DND-41 (cell line): ENCODE measurements around the gene DACH1.

Experiments used
- ATAC-seq: fragments of 200-7000 bp; cut with Tn5 transposase; 3 replicates; pipeline ENCODE4 v1.9.1; 2021; ENCODE audit warnings: low read depth; ENCODE audit not compliant: insufficient read depth
- DNase-seq: peaks from one replicate; pipeline ENCODE4 v3.0.0-alpha.2; 2020
- H2AFZ ChIP-seq: 2 replicates; pipeline ENCODE4 v1.6.0; 2012; ENCODE audit warnings: low read depth, low read length
- H3K27ac ChIP-seq: 2 replicates; pipeline ENCODE4 v1.5.1; 2012; ENCODE audit warnings: low read length, inconsistent platforms
- H3K27me3 ChIP-seq: fragments of 200-600 bp; sonication (generic); 2 replicates; pipeline ENCODE4 v1.6.0; 2012; ENCODE audit warnings: low read length, mild to moderate bottlenecking, inconsistent platforms; ENCODE audit not compliant: insufficient read depth, poor library complexity
- H3K36me3 ChIP-seq: 2 replicates; pipeline ENCODE4 v1.5.1; 2012; ENCODE audit warnings: low read length, inconsistent platforms; ENCODE audit not compliant: insufficient read depth
- H3K4me1 ChIP-seq: 2 replicates; pipeline ENCODE4 v1.5.1; 2012; ENCODE audit warnings: mild to moderate bottlenecking, low read length; ENCODE audit not compliant: insufficient read depth
- H3K4me2 ChIP-seq: 2 replicates; pipeline ENCODE4 v1.6.0; 2012; ENCODE audit warnings: mild to moderate bottlenecking, moderate library complexity, low read length, inconsistent platforms; ENCODE audit not compliant: insufficient read depth
- H3K4me3 ChIP-seq, 2 experiments: fragments of 200-600 bp in 1 of 2; shearing (Covaris generic) in 1 of 2; 2 replicates each; pipeline ENCODE4 v1.5.1; 2012 to 2016; ENCODE audit warnings: inconsistent platforms in 2 of 2, low read length in 2 of 2, mild to moderate bottlenecking in 2 of 2, low read depth in 1 of 2, moderate library complexity in 1 of 2
- H3K79me2 ChIP-seq: 2 replicates; pipeline ENCODE4 v1.6.0; 2012; ENCODE audit warnings: low read length, inconsistent platforms; ENCODE audit not compliant: insufficient read depth
- H3K9ac ChIP-seq: 2 replicates; pipeline ENCODE4 v1.6.0; 2012; ENCODE audit warnings: low read depth, mild to moderate bottlenecking, inconsistent platforms, low read length, moderate library complexity
- H3K9me3 ChIP-seq: 2 replicates; pipeline ENCODE4 v1.5.1; 2012; ENCODE audit warnings: low read length, moderate library complexity, mild to moderate bottlenecking, inconsistent platforms; ENCODE audit not compliant: insufficient read depth, severe bottlenecking
- H4K20me1 ChIP-seq: 2 replicates; pipeline ENCODE4 v1.6.0; 2012; ENCODE audit warnings: low read length; ENCODE audit not compliant: insufficient read depth
- CTCF ChIP-seq: IDR thresholded peaks from 2 replicates; pipeline ENCODE4 v1.5.1; 2012; ENCODE audit warnings: borderline replicate concordance, low read length, moderate library complexity, mild to moderate bottlenecking; ENCODE audit not compliant: poor library complexity, severe bottlenecking; ENCODE audit errors: extremely low read depth
- EZH2 ChIP-seq: IDR thresholded peaks from 3 replicates; pipeline ENCODE4 v1.6.1; 2012; ENCODE audit warnings: borderline replicate concordance, low read depth, mild to moderate bottlenecking, moderate library complexity, low read length, inconsistent platforms; ENCODE audit not compliant: severe bottlenecking

DACH1 gene

GRCh38 chr13:71456136-71456535 lies 410.9 kb downstream of the DACH1 start:
- Histone ChIP-seq H3K27ac (no peak overlapping the region), H3K36me3 (no peaks in the 10 kb centered on the region), H3K27me3 (no peaks in the 10 kb centered on the region), H4K20me1 (no peaks in the 10 kb centered on the region), H3K9ac (no peak overlapping the region), H3K9me3 (no peaks in the 10 kb centered on the region), H3K79me2 (no peaks in the 10 kb centered on the region), H3K4me1 (no peaks in the 10 kb centered on the region), H3K4me3 (no peak overlapping the region), H3K4me2 (no peak overlapping the region), H2AFZ (no peak overlapping the region)
- ATAC-seq (no peak), DNase-seq (no peak)
- TF ChIP-seq CTCF (no peak), EZH2 (no peak)

GRCh38 chr13:71454509-71454908 lies 412.5 kb downstream of the DACH1 start:
- DNase-seq (no peak), ATAC-seq (no peak)
- Histone ChIP-seq H3K4me2 (no peak overlapping the region), H3K4me1 (no peaks in the 10 kb centered on the region), H3K36me3 (no peaks in the 10 kb centered on the region), H2AFZ (no peak overlapping the region), H3K4me3 (no peak overlapping the region), H3K27me3 (no peaks in the 10 kb centered on the region), H3K27ac (no peak overlapping the region), H4K20me1 (no peaks in the 10 kb centered on the region), H3K79me2 (no peaks in the 10 kb centered on the region), H3K9ac (no peak overlapping the region), H3K9me3 (no peaks in the 10 kb centered on the region)
- TF ChIP-seq CTCF: no peak
- no peak for TF ChIP-seq EZH2

GRCh38 chr13:71448080-71448630 lies 418.8 kb downstream of the DACH1 start:
- Histone ChIP-seq H3K27ac (no peak overlapping the region), H2AFZ (no peak overlapping the region), H3K36me3 (no peaks in the 10 kb centered on the region), H3K4me2 (no peak overlapping the region), H3K4me1 (no peaks in the 10 kb centered on the region), H3K79me2 (no peaks in the 10 kb centered on the region), H4K20me1 (no peaks in the 10 kb centered on the region), H3K9ac (no peak overlapping the region), H3K4me3 (no peak overlapping the region), H3K9me3 (no peaks in the 10 kb centered on the region), H3K27me3 (no peaks in the 10 kb centered on the region)
- TF ChIP-seq EZH2 (no peak), CTCF (no peak)
- ATAC-seq (no peak), DNase-seq (no peak)

- no peaks in the 10 kb centered on the region for H3K36me3 ChIP-seq
- TF ChIP-seq CTCF (no peak), EZH2 (no peak)
- no peak overlapping the region for H3K4me2 ChIP-seq
- no peak for DNase-seq
- H3K4me1 ChIP-seq: no peaks in the 10 kb centered on the region
- H3K9me3 ChIP-seq: no peaks in the 10 kb centered on the region
- H3K79me2 ChIP-seq: no peaks in the 10 kb centered on the region
- H3K9ac ChIP-seq: no peak overlapping the region
- H2AFZ ChIP-seq: no peak overlapping the region
- no peaks in the 10 kb centered on the region for H3K27me3 ChIP-seq
- no peak overlapping the region for H3K27ac ChIP-seq
- H4K20me1 ChIP-seq: no peaks in the 10 kb centered on the region
- no peak overlapping the region for H3K4me3 ChIP-seq
- ATAC-seq: no peak
These were observed 429.3 kb downstream of the DACH1 start for GRCh38 chr13:71437704-71438103.
